T-helper 2 cell treated with Interferon-gamma antibody and Interleukin-4, amounts not matched to agents 100 ng/mL and 5 ng/mL, for 36 hours (primary cell): ENCODE measurements around the gene CIB4. TPM values are rescaled to one million over a fixed set of nuclear protein-coding genes. Genes with fewer than 3 reads are reported as not detected.

Experiments
- intact Hi-C: fragments of 100-400 bp; cut with micrococcal nuclease; formaldehyde crosslinking; loops from one replicate; pipeline ENCODE4 v1.15.1; 2023
- total RNA-seq: library from RNA; stranded (reverse); gene quantifications from 2 replicates; pipeline ENCODE4 v1.2.3, GENCODE V29; 2022

Gene CIB4
- total RNA-seq, 1 donor from 2014 or later = not detected

DNA sequence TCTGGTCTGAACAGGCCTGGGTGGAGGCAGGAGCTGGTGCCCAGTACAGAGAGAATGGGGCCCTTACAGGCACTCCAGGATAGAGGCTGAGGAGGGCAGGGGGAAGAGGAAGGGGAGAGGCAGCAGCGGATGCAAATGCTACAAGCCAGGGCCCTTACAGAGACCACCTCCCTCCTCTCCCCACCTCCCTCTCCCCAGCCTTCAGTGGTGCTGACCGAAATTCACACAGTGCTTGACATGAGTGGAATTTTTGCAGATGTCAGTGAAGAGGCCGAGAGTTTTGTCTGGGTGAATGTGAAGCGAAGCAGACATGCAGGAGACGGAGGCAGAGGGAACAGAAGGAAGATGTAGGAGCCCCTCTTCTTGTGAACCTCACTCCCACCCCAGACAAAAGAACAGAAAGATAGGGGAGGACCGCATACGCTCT, 31.9 kb downstream of the CIB4 start:
- intact Hi-C loops = no loop called here

DNA sequence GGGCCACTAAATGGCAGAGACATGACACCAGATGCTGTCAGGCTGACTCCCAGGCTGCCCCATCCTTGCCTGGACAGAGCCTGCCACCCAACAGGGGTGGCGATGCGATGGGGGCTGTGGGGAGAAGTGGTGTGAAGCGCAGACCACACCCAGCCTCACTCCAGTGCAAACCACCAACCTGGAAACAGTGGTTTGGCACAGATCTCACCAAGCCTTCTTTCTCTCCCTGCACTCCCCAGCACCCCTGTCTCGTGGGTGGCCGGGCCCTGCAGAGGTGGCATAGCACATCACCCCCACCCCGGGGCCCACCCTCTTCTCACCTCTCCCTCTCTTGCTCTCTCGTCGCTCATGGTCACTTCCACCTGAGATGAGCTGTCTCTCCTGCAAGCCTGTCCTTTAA, 32.6 kb downstream of the CIB4 start:
- intact Hi-C loops = no loop called here

DNA sequence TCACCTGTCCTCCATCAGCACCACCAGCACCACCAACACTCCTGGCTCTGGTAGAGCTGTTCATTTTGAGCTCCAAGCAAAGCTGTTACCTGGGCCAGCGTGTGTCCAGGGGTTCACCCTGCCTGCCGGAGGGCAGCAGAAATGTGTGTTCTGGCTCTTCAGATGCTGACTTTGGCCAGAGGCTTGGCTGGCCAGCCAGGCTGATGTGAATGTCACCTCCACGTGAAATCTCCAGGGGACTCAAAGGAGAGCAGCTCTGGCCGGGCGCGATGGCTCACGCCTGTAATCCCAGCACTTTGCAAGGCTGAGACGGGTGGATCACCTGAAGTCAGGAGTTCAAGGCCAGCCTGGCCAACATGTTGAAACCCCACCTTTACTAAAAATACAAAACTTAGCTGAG, 33.5 kb downstream of the CIB4 start:
- intact Hi-C loops = no loop called here

DNA sequence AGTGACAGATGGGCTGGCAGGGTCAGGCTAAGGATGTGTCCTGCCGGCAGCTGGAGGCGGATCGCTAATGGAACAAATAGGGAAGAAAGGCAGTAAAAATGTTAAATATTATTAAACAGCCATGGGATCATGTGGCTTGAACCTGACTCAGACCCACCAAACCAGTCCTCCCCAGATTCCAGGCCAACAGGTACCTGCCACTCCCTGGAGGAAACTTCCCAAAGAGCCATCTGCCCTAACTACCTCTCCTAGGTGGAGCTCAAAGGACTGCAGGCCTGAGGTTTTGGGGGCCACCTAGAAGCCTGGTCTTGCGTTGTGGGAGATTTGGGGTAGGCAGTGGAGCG, 34.3 kb downstream of the CIB4 start:
- intact Hi-C loops = no loop called here

DNA sequence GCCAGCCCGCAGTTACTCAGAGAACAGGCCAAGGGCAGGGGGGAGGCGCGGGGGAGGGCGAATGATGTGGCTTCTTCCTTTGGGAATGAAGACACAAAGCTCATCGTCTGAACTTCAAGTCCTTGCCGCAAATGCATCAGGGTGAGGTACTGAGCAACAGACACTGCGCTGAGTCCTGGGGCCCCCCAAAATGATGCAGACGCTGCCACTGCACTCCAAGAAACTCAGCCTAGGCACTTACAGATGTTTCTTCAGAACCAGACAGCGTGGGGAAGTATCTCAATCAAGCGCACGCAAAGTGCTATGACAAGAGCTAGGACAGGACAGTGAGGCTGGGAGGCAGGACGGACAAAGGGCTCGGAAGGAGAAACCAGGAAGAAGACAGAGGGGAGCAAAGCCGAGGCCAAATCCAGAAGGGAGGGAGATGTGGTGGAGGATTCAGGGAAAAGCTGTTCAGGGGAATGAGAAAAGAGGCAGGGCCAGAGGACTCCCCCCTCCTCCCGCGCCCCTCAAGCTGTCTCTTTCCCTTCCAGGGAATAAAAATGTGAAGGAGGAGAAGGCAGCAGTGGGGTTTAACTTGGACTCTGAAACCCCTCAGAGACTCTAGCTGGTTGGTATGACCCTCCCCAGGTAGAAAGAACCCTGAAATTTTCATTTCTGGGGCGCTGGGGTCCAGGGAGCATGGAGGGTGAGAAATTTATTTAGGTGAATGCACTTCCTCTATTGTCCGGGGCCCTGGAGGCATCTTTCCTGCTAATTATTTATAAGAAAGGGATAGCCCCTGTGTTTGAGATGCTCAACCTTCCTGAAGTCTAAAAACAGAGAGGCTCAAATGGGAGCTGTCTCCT, 34.9 kb downstream of the CIB4 start:
- intact Hi-C loops = no loop called here

DNA sequence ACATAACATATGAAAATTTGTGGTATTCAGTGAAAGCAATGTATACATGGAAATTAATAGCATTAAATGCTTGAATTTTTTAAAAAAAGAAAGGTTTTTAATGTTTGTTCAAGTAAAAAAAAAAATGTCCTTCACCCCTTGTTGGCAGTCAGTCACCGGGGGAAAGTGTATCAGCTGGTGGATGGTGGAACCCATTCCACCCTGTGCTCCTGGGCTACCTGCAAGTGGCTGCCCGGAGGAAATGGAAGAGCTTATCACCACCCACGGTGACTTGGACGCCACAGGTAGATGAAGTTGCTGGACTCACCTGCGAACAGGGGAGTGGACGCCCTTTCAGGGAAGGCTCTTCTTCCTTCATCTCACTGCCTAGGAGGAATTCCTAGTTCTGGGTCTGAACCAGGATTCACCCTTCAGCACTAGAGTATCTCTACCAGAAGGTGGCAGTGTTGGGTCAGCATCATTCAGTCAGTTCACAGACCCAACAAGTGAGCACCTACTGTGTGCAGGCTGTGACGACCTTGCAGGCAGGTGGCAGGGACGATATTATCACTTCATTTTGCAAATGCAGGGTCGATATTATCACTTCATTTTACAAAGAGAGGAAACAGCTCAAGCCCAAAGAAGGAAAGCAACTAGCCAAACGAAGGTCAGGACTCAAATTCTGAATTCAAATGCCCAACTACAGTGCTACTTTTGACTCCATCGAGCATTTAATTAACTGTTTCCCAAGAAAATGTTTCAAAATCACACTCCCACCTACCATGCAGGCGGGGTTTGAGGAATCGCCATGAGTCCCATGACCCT, 35.8 kb downstream of the CIB4 start:
- intact Hi-C loops = no loop called here

DNA sequence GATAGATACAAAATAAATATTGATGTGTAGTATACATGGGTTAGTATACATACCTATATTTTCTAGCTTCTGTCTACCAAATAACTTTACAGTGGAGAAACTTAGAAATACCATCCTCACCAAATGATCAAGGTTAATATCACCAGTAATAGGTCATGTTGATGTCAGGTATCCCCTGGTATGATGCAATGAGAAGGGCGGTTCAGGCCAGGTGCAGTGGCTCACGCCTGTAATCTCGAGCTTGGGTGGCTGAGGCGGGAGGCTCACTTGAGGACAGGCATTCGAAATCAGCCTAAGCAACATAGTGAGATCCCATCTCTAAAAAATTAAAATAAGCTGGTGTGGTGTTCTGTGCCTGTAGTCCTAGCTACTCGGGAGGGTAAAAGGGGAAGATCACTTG, 38.6 kb downstream of the CIB4 start:
- intact Hi-C loops = no loop called here

DNA sequence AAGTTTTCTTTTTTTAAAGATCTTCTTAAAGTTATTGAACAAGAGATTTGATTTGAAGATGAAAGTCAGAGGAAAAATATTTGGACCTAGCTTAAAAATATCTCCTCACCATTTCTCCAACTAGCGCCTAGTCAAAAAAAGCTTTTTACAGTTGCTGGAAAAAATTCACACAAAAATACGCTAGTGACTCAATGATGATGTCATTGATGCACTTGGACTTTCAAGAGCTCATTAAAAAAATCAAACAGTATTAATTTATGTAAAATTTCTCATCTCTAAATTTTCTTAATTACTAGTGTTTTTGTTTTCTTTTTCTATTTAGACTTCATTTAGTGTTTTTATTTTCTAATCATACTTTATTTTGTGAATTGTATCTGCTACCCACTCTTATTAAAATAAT, 41.8 kb downstream of the CIB4 start:
- intact Hi-C loops = no loop called here

DNA sequence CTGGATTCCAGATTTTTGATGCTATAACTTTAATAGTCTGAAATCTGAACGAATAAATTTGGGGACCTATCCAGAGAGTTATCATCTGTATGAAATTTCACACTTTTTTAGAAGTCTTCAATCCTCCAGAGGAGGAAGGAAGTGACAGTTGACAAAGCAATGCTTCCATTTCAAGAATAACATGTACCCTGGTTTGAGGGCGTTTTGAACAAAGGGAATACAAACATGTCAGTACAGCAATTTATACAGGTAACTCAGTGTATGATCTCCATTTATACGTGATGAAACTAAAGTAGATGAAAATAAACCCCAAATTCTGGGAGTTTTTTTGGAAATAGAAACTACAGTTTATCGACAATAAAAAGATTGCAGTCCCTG, 42.2 kb downstream of the CIB4 start:
- intact Hi-C loops = no loop called here

DNA sequence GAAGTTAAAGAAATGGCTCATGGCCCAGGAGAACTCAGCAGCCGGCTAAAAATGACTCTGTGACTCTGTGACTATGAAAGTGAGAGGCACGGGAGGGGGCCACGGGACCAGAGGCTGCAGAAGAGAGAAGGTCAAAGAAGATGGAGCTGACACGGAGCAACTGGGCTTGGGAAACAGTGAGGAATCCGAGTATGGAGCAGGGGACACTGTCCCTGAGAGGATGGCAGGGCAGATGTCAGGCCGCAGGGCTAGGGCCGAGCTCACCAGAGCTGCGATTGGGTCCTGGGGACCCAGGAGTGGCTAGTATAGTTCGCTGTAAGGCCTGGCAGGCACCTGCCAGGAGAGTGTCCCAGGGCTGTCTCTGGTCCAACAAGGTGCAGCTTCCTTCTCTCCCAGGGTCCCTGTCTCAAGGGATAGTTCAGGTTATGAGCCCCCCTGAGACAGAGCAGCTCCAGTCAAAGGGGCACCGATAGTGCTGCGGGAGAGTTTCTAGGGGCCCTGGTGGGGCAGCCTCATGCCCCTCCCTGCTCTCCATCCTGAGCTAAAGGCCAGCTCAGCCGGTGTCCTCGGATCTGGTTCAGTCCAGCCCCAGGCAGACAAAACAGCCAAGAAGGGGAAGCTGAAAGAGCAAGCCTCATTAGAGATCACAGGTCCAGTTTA, 42.7 kb downstream of the CIB4 start:
- intact Hi-C loops = no loop called here

DNA sequence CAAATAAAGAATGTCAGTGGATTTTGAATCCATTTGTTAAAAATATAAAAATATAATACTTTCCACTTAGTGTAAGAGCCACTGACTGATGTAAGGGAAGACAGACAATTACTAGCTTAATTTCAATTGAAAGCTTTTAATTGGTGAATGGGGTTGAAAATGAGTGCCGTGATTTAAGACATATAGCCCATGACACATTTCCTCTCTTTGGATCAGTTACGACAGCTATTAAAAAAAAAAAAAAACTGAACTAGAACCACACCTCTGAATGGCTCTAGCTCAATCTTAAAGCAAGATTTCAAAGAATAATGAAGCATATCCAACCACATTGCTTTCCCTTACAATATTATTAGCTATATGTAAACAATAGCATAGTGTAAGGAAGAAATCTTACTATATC, 44.0 kb downstream of the CIB4 start:
- intact Hi-C loops = no loop called here

DNA sequence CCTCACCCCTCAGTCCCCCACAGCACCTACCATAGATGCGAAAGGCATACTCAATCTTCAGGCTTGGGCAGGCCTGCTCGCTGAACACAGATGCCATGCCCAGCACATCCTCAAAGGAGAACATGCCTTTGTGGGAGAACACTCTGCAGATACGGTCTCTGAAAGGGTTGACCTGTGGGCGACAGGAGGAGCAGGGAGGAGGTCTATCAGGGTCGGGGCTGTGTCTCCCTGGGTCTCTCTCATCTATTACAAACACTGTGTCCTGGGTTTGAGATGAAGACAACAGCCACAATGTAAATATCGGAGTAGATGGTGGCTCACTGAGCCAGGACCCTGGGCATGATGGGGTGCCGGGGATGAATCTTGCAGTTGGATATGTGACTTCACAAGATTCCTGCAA, 46.0 kb downstream of the CIB4 start:
- intact Hi-C loops = no loop called here

DNA sequence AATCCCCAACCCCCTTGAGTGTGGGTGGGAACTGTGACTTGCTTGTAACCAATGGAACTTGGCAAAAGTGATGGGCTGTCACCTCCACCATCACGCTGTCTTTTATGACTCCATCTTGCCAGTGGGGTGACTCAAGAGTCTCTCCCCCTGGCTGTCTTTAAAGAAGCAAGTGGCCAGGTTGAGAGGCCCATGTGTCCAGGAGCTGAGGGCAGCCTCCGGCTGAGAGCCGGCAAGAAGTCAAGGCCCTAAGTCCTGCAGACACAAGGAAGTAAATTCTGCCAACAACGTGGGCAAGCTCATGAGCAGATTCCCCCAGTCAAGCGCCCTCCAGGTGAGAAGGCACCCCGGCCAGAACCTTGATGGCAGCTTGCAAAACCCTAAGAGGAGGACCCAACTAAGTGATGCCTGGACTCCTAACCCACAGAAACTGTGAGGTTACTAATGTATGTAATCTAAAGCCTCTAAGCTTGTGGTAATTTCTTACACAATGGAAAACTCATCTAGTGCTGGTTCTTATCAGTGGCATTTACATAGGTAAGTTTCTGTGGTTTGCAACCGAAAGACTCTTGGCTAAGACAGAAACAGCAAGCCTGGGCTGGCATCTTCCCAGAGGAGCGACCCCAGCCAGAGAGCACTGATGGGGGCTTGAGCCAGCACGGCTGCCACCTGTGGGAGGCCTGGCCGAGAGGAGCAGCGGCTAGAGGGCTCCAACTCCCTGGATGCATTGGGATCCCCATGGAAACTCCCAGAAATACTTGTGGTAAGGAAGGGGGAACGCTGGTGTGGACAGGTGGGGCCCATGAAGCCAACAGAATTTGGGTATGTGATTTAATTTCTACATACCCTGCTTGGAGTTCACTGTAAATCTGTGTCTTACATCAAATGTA, 49.3 kb downstream of the CIB4 start:
- intact Hi-C loops = no loop called here

DNA sequence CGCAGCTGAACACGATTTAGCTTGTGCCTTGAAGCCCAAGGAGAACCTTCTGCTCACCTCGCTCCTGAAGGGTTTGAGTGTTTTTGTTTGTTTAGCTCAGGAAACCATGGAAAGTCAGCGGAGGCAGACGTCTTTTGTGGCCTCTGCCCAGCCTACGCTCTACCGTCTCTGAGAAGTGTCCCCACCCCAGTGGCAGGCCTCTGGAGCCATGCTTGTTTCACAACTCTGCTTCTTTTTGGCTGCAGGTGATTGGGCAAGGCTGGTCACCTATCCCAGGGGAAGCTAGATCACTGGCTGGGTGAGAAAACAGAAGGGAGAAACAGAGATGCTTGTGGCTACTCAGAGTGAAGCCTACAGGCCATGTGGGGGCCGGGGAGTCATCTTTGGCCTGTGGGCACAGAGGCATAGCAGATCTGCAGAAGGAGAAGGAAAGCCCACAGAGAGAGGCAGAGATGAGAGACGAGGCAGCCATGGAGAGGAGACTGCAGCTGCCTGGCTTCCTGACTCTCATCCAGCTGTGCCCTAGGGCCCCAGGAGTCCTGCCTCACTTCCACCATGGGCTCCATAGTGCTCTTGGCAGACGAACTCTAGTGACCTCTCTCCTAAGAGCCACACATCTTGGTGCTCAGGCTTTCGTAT, 50.1 kb downstream of the CIB4 start:
- intact Hi-C loops = no loop called here

DNA sequence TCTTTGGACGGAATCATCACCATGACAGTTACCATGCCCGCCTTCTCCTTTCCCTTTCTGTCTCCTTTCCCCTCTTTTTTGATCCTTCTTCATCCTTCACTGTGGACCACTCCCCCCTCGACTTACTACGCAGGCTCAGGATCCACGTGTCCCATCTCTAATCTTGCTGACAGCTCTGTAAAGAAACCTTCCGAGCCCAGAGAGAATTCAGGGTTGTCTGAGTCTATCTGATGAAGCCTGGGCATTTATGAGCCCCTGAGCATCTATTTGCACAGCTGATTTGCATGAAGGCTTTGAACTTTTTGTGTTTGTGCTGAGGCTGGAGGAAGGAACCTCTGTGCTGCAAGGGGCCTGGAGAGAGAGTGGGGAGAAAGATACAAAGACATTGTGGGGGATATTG, 50.7 kb downstream of the CIB4 start:
- intact Hi-C loops = no loop called here

DNA sequence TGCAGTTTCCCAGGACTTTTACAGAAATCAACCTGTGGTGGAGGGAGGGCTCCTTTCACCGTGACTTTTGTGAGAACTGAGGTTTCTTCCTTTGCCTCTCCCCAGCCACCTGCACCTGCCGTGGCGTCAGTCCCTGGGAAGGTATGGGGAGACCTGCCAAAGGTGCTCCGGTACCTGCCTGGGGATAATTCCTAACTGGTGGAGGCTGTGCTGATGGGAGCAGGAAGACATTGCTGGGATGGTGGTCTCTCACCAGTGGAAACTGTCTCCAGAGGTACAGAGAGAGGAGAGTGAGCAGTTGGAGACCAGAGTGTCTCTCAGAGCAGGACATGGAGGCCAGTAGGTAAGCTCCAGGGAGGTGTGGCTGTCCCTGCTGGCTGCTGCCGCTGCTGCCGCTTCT, 52.6 kb downstream of the CIB4 start:
- intact Hi-C loops = no loop called here

DNA sequence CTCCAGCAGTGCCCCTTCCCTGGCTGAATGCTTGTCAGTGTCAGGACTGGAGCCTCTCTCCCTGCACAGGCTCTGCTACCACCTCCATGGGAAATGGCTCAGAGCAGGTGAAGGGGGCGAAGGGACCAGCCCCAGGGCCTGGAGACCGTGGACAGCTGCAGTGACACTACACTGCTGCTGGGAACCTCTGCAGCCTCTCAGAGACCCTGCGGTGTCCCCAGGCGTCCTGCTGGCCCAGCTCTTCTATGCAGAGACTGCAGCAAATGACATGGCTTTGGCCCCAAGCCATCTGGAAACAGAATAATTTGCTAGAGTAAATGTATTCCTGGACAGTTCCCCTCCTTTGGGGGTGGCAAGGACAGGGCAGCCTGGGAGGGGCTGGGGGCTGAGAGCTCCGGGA, 53.2 kb downstream of the CIB4 start:
- intact Hi-C loops = no loop called here

DNA sequence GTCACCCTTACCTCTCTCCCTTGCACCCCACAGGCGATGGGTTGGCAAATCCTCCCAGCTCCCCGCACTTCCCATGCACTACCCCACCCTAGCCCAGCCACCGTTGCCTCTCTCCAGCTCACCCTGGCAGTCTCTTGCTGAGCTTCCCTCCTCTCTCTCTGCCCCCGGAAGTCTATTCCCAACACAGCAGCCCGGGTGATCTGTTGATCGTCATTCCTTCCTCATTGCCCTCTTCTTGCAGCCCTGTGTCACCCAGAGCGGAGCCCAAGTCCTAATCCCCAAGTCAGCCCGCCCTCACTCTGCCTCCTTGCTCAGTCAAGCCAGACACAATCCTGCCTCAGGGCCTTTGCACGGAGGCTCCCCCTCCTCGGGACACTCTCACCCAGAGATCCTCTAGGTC, 55.2 kb downstream of the CIB4 start:
- intact Hi-C loops = no loop called here

DNA sequence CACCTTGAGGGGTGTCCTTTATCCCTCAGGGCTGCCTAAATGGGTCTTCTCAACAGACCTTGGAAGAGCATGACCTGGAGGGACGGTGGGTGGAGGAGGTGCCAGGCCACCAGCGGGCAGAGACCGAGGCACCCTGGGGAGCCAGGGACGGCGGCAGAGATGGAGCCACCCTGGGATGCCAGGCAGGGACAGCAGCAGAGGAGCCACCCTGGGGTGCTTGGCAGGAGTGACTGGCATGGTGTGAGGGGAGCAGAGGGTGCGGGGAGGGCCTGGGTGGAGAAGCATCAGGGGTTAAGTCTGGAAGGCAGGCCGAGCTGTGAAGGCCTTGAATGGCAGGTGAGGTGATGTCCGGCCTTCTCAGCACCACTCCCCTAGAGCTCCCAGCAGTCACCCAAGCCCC, 56.1 kb downstream of the CIB4 start:
- intact Hi-C loops = no loop called here

DNA sequence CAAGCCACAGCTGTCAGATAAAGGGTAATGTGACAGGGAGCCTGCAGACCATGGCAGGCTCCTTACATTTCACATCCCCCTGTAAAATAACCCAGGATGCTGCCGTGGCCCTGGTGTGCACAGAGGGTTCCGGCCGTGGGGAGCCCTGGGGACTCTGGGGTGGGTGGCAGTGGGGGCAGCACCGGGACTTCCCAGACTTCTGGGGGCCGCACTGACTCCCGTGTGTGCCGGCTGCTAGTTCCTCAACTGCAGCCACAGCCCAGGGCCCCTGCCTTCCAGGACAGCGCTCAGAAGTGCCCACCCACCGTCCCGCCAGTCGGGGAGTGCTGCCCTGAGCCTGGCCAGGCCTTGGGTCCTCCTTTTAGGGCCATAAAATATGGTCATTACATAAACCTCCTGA, 56.5 kb downstream of the CIB4 start:
- intact Hi-C loops = no loop called here

DNA sequence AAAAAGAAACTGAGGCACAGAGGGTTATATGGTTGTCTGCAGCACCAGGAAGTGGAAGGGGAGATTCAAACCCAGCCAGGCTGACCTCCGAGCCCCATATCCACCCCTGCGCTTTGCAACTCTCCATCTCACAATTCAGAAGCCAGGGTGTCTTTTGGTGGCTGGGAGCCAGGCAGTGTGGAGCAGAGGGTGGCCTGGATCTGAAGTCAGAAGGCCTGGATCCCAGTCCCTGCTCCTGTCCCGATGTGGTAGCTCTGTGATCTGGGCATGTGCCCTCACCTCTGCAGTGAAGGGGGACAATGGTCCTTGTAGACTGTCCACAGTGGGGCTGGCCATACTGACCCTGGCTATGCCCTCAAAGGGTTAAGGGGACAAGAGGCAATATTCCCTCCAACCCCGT, 57.0 kb downstream of the CIB4 start:
- intact Hi-C loops = no loop called here
